ENCODE data around the gene TALDO1. TPM values are rescaled to one million over a fixed set of nuclear protein-coding genes. Genes with fewer than 3 reads are reported as not detected.

TALDO1 gene
- total and polyA plus RNA-seq, 2 donors (not counting 3 experiments of a cell fraction or from before 2014, with no cell fraction given): 211 to 294 TPM

DNA sequence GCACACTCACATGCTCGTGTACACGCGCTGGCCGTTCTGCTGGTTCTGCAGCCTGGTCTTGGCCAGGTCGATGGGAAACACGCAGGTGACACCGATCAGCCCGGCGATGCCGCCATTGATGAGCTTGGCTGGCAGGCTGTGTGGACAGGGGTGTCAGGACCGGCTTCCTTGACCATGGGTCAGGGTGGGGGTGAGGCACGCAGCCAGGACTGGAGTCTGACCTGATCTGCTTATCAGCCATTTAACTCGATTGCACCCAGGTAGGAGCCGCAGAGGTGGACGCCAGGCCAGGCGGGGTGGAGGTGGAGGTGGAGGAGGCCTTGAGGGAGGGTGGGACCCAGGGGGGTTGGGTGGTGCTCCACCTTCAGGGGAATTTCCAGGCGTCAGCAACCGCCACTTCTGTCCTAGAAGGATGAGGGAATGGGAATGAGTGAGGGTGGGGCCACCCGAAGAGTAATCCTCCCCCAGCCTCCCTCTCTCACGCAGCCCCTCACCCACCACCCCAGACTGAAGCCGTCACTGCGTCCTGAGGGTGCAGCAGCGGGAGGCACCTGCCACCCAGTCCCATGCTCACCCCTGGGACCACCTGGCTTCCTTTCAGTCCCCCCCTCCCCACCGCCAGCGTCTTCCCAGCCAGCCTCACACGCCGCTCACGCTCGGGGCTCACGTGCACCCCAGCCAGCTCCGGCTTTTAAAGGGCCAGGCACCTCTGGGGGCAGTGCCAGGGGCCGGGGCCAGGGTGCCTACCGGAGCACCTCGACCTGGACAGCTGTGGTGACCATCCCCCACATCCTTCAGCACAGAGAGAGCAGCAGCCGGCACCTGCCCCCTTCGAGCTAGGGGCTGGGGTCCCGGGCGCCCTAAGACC, 47.7 kb downstream of the TALDO1 start:
- H3K9me3 ChIP-seq (replicated peaks; ENCODE audit: control insufficient read depth, insufficient read depth, low read length): no peaks in the 10 kb centered on the region
- H3K36me3 ChIP-seq (ENCODE audit: control insufficient read depth in 2 of 2, extremely low read depth in 1 of 2, insufficient read depth in 2 of 2, low read length in 2 of 2): peaks cover 0 to 5% of the 10 kb centered on the region in 2 experiments
- peaks cover 14% of the 10 kb centered on the region for H3K4me1 ChIP-seq (ENCODE audit: control insufficient read depth, extremely low read depth, insufficient read depth, low read length)
- TF ChIP-seq POLR2A (IDR thresholded peaks at IDR 0.05; ENCODE audit: low read depth, low read length) (no peak), GATA2 (IDR thresholded peaks at IDR 0.05; ENCODE audit: insufficient read depth, insufficient read length, low read depth, low read length) (no peak), JUN (IDR thresholded peaks at IDR 0.05; ENCODE audit: borderline replicate concordance, insufficient read depth, insufficient read length, low read depth) (no peak), FOS (IDR thresholded peaks at IDR 0.05; ENCODE audit: borderline replicate concordance, insufficient read depth, low read length) (no peak), EZH2 (IDR thresholded peaks at IDR 0.05; ENCODE audit: borderline replicate concordance, low read depth, low read length, severe bottlenecking) (no peak), MYC (IDR thresholded peaks at IDR 0.05; ENCODE audit: low read depth, low read length) (no peak), POLR2AphosphoS5 (IDR thresholded peaks at IDR 0.05; ENCODE audit: insufficient read depth, low read depth, low read length) (no peak)
- TF ChIP-seq, protein P1, sequence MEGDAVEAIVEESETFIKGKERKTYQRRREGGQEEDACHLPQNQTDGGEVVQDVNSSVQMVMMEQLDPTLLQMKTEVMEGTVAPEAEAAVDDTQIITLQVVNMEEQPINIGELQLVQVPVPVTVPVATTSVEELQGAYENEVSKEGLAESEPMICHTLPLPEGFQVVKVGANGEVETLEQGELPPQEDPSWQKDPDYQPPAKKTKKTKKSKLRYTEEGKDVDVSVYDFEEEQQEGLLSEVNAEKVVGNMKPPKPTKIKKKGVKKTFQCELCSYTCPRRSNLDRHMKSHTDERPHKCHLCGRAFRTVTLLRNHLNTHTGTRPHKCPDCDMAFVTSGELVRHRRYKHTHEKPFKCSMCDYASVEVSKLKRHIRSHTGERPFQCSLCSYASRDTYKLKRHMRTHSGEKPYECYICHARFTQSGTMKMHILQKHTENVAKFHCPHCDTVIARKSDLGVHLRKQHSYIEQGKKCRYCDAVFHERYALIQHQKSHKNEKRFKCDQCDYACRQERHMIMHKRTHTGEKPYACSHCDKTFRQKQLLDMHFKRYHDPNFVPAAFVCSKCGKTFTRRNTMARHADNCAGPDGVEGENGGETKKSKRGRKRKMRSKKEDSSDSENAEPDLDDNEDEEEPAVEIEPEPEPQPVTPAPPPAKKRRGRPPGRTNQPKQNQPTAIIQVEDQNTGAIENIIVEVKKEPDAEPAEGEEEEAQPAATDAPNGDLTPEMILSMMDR (IDR thresholded peaks at IDR 0.05; ENCODE audit: extremely low read depth in 1 of 2, insufficient read depth in 1 of 2, low read depth in 1 of 2, low read length in 2 of 2): no peak
- TF ChIP-seq, protein P2, sequence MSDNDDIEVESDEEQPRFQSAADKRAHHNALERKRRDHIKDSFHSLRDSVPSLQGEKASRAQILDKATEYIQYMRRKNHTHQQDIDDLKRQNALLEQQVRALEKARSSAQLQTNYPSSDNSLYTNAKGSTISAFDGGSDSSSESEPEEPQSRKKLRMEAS (IDR thresholded peaks at IDR 0.05; ENCODE audit: insufficient read depth, insufficient read length): no peak
- no peaks in the 10 kb centered on the region for H3K9me1 ChIP-seq (replicated peaks; ENCODE audit: control insufficient read depth, extremely low read depth, insufficient read depth, low read length)
- dilution Hi-C loops (cut with MboI; ENCODE audit: extremely low pct_ligation_motif_present, low sequenced_read_pairs) (no loop called here), intact Hi-C loops (cut with micrococcal nuclease) (no loop called here)
- FAIRE-seq: no peak
- H3K4me2 ChIP-seq (ENCODE audit: insufficient read depth, low read length): no peak overlapping the region
- H3K27me3 ChIP-seq (ENCODE audit: control insufficient read depth in 2 of 2, insufficient read depth in 2 of 2, low read length in 2 of 2): no peaks in the 10 kb centered on the region
- POLR2A ChIA-PET: no interaction called here
- CTCF ChIA-PET: interaction anchor here (2.0 kb wide), 1 partner anchor 11 kb away, joined by 9 read pairs; no protein-coding TSS in a partner anchor
- no TSS peak for BruUV-seq (replicated peaks)
- H2AFZ ChIP-seq (ENCODE audit: low read depth, low read length): no peak overlapping the region
- no peak overlapping the region for H3K4me3 ChIP-seq (replicated peaks in 1 of 3; ENCODE audit: insufficient read depth in 1 of 3, low read depth in 1 of 3, low read length in 3 of 3)
- no peak for DNase-seq (ENCODE audit: low read depth, low spot score)
- H4K20me1 ChIP-seq (replicated peaks; ENCODE audit: control insufficient read depth, extremely low read depth, insufficient read depth, low read length): no peaks in the 10 kb centered on the region
- no peak overlapping the region for H3K27ac ChIP-seq (ENCODE audit: insufficient read depth, low read depth, low read length)
- H3K9ac ChIP-seq (replicated peaks; ENCODE audit: extremely low read depth, insufficient read depth, low read length): no peak overlapping the region
- H3K79me2 ChIP-seq (ENCODE audit: control insufficient read depth, insufficient read depth, low read length): peaks cover 11% of the 10 kb centered on the region

Data from endothelial cell of umbilical vein (primary cell).